Stomach (tissue), 4 donors: Measurements from ENCODE around the gene TRAM2.

ENCODE experiments used
- POLR2A ChIP-seq, 4 donors: fragments of 450-650 bp; IDR thresholded peaks; one replicate each; pipeline ENCODE4 v1.6.1; 2016; ENCODE audit warnings: antibody characterized with exemption in 4 of 4, control low read depth in 2 of 4, mild to moderate bottlenecking in 1 of 4, moderate library complexity in 1 of 4
- POLR2AphosphoS5 ChIP-seq, 3 donors: sonication (generic); formaldehyde crosslinking; IDR thresholded peaks; one replicate each; pipeline ENCODE4 v1.6.1; 2016; ENCODE audit warnings: antibody characterized with exemption in 3 of 3
- TF ChIP-seq, protein P1 (sequence below), 7 experiments: fragments of 450-650 bp in 4 of 7; fragments of 200-600 bp in 3 of 7; sonication (generic) in 3 of 7; IDR thresholded peaks; one replicate each; pipeline ENCODE4 v1.5.1; 2016 to 2019; ENCODE audit warnings: antibody characterized with exemption in 7 of 7, control low read depth in 2 of 7, mild to moderate bottlenecking in 1 of 7

DNA sequence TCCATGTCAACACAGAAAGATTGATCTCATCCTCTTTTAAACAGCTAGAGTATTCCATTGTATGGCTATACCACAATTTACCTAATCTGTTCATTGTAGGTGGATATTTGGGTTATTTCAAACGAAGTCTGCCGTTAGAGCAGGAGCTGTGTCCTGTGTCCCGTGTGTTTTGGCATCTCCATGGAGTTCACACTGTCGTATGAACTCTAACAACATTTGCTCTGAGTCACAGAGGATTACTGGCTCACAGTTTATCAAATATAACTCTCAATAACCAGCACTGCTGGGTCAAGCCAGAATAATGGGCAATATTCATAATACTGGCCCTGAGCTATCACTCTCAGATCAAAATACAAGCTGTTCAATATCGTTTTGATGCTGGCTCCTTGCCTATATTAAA, 16.4 kb downstream of the TRAM2 start:
- TF ChIP-seq, protein P1, sequence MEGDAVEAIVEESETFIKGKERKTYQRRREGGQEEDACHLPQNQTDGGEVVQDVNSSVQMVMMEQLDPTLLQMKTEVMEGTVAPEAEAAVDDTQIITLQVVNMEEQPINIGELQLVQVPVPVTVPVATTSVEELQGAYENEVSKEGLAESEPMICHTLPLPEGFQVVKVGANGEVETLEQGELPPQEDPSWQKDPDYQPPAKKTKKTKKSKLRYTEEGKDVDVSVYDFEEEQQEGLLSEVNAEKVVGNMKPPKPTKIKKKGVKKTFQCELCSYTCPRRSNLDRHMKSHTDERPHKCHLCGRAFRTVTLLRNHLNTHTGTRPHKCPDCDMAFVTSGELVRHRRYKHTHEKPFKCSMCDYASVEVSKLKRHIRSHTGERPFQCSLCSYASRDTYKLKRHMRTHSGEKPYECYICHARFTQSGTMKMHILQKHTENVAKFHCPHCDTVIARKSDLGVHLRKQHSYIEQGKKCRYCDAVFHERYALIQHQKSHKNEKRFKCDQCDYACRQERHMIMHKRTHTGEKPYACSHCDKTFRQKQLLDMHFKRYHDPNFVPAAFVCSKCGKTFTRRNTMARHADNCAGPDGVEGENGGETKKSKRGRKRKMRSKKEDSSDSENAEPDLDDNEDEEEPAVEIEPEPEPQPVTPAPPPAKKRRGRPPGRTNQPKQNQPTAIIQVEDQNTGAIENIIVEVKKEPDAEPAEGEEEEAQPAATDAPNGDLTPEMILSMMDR (IDR thresholded peaks at IDR 0.05): no peak
- no peak for TF ChIP-seq POLR2A (IDR thresholded peaks at IDR 0.05)
- no peak for TF ChIP-seq POLR2AphosphoS5 (IDR thresholded peaks at IDR 0.05)
